Measurements from ENCODE around the gene OR2V2. TPM values are rescaled to one million over a fixed set of nuclear protein-coding genes. Genes with fewer than 3 reads are reported as not detected.

Gene OR2V2
- total and polyA plus RNA-seq, 3 donors from 2014 or later = not detected

DNA sequence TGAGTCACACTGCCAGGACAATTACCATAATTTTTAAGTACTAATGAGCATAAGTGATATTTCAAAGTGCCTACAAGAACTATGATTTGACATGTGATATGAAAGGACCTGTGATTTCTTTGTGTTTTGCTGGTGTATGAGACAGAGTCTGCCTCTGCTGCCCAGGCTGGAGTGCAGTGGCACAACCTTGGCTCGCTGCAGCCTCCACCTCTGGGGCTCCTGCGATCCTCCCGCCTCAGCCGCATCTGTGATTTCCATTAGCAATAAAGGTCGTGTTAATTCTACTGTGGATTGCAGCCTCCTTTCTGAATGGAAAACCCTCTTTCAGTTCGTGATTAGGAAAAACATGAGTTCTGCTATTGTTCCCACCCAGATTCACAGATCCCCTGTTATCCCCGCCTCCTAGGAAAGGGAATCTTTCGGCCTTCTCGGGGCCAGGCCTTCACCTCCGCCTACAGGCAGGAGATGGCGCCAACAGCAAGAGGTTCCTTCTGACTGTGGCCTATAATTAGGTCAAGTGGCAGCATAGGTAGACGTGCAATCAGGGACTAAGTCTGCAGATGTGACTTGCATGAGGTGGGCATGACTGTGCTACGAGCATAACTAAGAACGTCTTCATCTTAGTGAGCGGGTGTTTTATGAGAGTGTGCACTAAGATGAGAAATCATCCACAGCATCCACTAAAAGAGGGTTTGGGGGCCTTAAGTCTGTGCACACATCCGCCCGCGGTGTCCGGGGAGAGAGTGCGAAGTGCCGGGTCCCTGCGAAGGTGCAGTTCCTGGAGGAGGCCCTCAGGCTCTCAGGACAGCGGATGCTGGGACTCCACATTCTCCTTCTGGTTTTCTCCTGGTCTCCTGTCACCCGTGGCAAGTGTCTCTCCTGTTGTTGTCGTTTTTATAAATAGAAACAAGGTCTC, 34.5 kb downstream of the OR2V2 start:
- TF ChIP-seq, protein P1, sequence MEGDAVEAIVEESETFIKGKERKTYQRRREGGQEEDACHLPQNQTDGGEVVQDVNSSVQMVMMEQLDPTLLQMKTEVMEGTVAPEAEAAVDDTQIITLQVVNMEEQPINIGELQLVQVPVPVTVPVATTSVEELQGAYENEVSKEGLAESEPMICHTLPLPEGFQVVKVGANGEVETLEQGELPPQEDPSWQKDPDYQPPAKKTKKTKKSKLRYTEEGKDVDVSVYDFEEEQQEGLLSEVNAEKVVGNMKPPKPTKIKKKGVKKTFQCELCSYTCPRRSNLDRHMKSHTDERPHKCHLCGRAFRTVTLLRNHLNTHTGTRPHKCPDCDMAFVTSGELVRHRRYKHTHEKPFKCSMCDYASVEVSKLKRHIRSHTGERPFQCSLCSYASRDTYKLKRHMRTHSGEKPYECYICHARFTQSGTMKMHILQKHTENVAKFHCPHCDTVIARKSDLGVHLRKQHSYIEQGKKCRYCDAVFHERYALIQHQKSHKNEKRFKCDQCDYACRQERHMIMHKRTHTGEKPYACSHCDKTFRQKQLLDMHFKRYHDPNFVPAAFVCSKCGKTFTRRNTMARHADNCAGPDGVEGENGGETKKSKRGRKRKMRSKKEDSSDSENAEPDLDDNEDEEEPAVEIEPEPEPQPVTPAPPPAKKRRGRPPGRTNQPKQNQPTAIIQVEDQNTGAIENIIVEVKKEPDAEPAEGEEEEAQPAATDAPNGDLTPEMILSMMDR (IDR thresholded peaks at IDR 0.05) = peak; percentile 45 to 54 (median 52)
- no peak for TF ChIP-seq POLR2A (IDR thresholded peaks at IDR 0.05)
- intact Hi-C loops (cut with DNase I; ENCODE audit: low total_unique reads) = no loop called here
- no peaks in the 10 kb centered on the region for H3K9me3 ChIP-seq
- H3K27me3 ChIP-seq = no peaks in the 10 kb centered on the region
- no peaks in the 10 kb centered on the region for H3K36me3 ChIP-seq (ENCODE audit: low read depth, missing control alignments)
- 33 to 40% methylated on average over 24 to 25 of the region's 25 CpGs for WGBS, 2 donors
- peak; percentile 82 for DNase-seq
- H3K27ac ChIP-seq = no peak overlapping the region
- no peak overlapping the region for H3K4me3 ChIP-seq
- H3K4me1 ChIP-seq = no peaks in the 10 kb centered on the region

DNA sequence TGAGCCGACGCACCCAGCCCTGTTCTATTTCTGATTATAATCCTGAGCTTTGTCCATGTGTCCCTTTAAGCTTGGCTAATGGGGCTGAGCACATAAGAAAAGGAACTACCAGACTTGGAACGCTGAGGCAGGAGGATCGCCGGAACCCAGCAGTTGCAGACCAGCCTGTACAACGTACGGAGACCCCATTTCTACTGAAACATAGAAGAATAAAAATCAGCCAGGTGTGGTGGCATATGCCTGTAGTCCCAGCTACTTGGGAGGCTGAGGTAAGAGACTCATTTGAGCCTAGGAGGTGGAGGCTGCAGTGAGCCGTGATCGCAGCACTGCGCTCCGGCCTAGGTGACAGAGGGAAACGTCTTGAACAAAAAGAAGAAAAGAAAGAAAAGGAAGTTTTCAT, 35.3 kb downstream of the OR2V2 start:
- DNase-seq = no peak
- Histone ChIP-seq H3K4me3 (no peak overlapping the region), H3K9me3 (no peaks in the 10 kb centered on the region), H3K27me3 (no peaks in the 10 kb centered on the region), H3K27ac (no peak overlapping the region), H3K4me1 (no peaks in the 10 kb centered on the region), H3K36me3 (ENCODE audit: low read depth, missing control alignments) (no peaks in the 10 kb centered on the region)
- 56 to 83% methylated on average over 12 of the region's 12 CpGs for WGBS, 2 donors
- TF ChIP-seq, protein P1 (IDR thresholded peaks at IDR 0.05) = no peak
- intact Hi-C loops (cut with DNase I; ENCODE audit: low total_unique reads) = no loop called here

DNA sequence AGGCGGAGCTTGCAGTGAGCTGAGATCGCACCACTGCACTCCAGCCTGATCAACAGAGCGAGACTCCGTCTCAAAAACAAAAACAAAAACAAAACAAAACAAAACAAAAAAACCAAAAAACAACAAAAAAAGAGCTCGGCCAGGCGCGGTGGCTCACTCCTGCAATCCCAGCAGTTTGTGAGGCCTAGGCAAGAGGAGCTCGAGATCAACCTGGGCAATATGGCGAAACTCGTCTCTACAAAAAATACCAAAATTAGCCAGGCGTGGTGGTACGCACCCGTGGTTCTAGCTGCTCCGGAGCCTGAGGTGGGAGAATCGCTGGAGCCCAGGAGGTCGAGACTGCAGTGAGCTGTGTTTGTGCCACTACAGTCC, 37.4 kb downstream of the OR2V2 start:
- H3K4me3 ChIP-seq = peak overlapping the region; percentile 61
- WGBS, 2 donors = 63% methylated on average over 16 of the region's 16 CpGs
- no peaks in the 10 kb centered on the region for H3K27me3 ChIP-seq
- DNase-seq = no peak
- intact Hi-C loops (cut with DNase I; ENCODE audit: low total_unique reads) = no loop called here
- no peaks in the 10 kb centered on the region for H3K36me3 ChIP-seq (ENCODE audit: low read depth, missing control alignments)
- TF ChIP-seq, protein P1 (IDR thresholded peaks at IDR 0.05) = no peak
- TF ChIP-seq POLR2A (IDR thresholded peaks at IDR 0.05) = no peak
- no peaks in the 10 kb centered on the region for H3K4me1 ChIP-seq
- H3K27ac ChIP-seq = no peak overlapping the region
- H3K9me3 ChIP-seq = no peaks in the 10 kb centered on the region

DNA sequence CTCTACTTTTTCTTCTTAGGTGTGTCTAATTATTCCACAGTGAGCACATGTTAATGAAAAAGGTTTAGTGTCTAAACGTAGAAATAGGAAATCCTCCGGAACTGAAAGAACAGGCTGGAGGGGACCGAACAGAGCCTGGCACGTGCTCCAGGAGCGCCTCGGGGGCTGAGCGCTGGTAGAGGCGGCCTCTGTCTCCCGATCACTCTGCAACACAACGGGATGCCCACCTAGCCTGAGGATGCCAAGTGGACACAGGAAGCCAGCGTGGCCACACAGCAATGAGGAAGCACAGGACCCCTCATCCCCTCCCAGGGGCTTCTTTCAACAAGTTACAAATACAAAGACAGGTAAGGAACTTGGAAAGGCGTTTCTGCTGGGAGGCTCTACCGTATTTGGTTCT, 38.2 kb downstream of the OR2V2 start:
- intact Hi-C loops (cut with DNase I; ENCODE audit: low total_unique reads) = no loop called here

More for the DNA sequence above, 38.2 kb downstream of the OR2V2 start:
- H3K4me1 ChIP-seq = no peaks in the 10 kb centered on the region
- H3K27me3 ChIP-seq = no peaks in the 10 kb centered on the region
- H3K36me3 ChIP-seq (ENCODE audit: low read depth, missing control alignments) = no peaks in the 10 kb centered on the region
- WGBS, 2 donors = 48 to 65% methylated on average over 11 to 13 of the region's 13 CpGs
- no peak overlapping the region for H3K27ac ChIP-seq
- DNase-seq = no peak
- no peak overlapping the region for H3K4me3 ChIP-seq
- TF ChIP-seq, protein P1 (IDR thresholded peaks at IDR 0.05) = no peak
- TF ChIP-seq POLR2A (IDR thresholded peaks at IDR 0.05) = no peak
- no peaks in the 10 kb centered on the region for H3K9me3 ChIP-seq
